Testis (tissue), 3 donors: ENCODE results near the gene KCNB1. TPM values are rescaled to one million over a fixed set of nuclear protein-coding genes. Genes with fewer than 3 reads are reported as not detected.

Experiments
- DNase-seq: peaks from one replicate; pipeline ENCODE4 v3.0.0-alpha.2; 2019
- H3K27ac ChIP-seq, 2 donors: fragments of 200-600 bp; sonication (generic); one replicate each; pipeline ENCODE4 v1.5.1; 2019
- H3K27me3 ChIP-seq: fragments of 200-600 bp; sonication (generic); one replicate; pipeline ENCODE4 v1.5.1; 2019
- H3K36me3 ChIP-seq: fragments of 200-600 bp; sonication (generic); one replicate; pipeline ENCODE4 v1.5.1; 2017; ENCODE audit warnings: low read depth; ENCODE audit errors: missing control alignments
- H3K4me1 ChIP-seq: fragments of 200-600 bp; sonication (generic); one replicate; pipeline ENCODE4 v1.5.1; 2019
- H3K4me3 ChIP-seq, 2 donors: fragments of 200-600 bp; sonication (generic); one replicate each; pipeline ENCODE4 v1.5.1; 2017 to 2019
- H3K9me3 ChIP-seq: fragments of 200-600 bp; sonication (generic); one replicate; pipeline ENCODE4 v1.5.1; 2017
- POLR2A ChIP-seq: fragments of 450-650 bp; IDR thresholded peaks from one replicate; pipeline ENCODE4 v1.6.1; 2017; ENCODE audit warnings: antibody characterized with exemption, mild to moderate bottlenecking, moderate library complexity
- WGBS, 2 donors: methylation state at CpG; one replicate each; pipeline ENCODE4 v1.1.5; 2018; 5-methylcytosine and 5-hydroxymethylcytosine counted together
- intact Hi-C: fragments of 100-400 bp; cut with DNase I; formaldehyde crosslinking; loops from one replicate; pipeline ENCODE4 v1.15.1; 2023; ENCODE audit warnings: low total_unique reads
- polyA plus RNA-seq: library from polyadenylated mRNA; stranded (reverse); fragments of 350-450 nt; fragmentation: Illumina TruSeq; extraction: RNeasy Lipid Tissue Mini Kit (QIAGEN cat#74804); gene quantifications from one replicate; pipeline ENCODE4 v1.2.3, GENCODE V29; 2014; ENCODE audit warnings: low read depth, low replicate concordance; ENCODE audit not compliant: insufficient read depth
- total RNA-seq, 2 donors: library from RNA; depleted of rRNA; stranded (reverse); fragments of >200 nt; gene quantifications; one replicate each; pipeline ENCODE4 v1.2.3, GENCODE V29; 2016
- TF ChIP-seq, protein P1 (sequence below), 3 experiments: fragments of 450-650 bp in 2 of 3; fragments of 200-600 bp in 1 of 3; sonication (generic) in 1 of 3; IDR thresholded peaks; one replicate each; pipeline ENCODE4 v1.5.1; 2016 to 2019; ENCODE audit warnings: antibody characterized with exemption in 3 of 3, mild to moderate bottlenecking in 2 of 3, moderate library complexity in 1 of 3

KCNB1 gene
- total and polyA plus RNA-seq, 3 donors from 2014 or later: 1.5 to 4.6 (median 2.3) TPM

DNA sequence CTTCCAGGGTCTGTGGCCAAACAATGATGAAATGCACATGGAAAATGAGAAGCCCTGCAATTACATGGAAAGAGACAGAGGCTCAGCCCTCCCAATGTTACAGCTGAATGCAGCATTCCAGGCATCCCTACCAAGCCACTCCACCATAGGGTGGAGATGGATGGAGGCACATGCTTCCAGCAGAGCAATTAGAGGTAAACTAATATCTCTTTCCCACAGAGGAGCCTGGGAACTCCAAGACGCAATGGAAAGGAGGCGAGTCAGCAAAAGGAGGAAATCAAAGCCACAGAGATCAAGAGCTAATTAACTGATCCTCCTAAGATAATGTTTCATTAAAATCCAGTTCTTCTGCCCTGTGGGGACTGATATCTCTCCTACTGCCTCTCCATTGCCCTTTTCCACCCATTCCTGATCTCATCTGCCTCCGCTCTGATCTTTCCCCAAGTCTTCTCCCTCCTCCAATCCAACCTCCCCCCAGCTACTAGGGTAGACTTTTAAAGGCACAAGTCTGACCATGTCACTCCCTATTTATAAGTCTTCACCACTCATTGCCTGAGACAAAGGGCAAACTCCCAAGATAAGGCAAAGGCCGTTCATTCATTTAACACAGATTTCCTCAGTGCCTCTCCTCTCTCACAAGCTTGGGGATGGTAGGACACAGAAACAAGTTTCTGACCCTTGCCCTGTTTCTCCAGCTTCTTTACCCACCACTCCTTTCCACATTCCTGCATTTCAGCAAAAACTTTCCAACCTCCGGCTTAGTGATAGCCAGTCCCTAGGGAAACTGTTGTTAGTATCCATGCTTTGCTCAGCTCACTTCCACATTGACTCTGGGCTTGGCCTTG lies 14.3 kb upstream of the KCNB1 start:
- H3K9me3 ChIP-seq: no peaks in the 10 kb centered on the region
- TF ChIP-seq POLR2A: no peak
- H3K36me3 ChIP-seq: no peaks in the 10 kb centered on the region
- intact Hi-C loops: no loop called here
- no peaks in the 10 kb centered on the region for H3K4me1 ChIP-seq
- no peak for DNase-seq
- H3K27ac ChIP-seq: no peak overlapping the region
- 80% methylated on average over 5 of the region's 5 CpGs for WGBS, 2 donors
- H3K4me3 ChIP-seq: no peak overlapping the region
- H3K27me3 ChIP-seq: no peaks in the 10 kb centered on the region

DNA sequence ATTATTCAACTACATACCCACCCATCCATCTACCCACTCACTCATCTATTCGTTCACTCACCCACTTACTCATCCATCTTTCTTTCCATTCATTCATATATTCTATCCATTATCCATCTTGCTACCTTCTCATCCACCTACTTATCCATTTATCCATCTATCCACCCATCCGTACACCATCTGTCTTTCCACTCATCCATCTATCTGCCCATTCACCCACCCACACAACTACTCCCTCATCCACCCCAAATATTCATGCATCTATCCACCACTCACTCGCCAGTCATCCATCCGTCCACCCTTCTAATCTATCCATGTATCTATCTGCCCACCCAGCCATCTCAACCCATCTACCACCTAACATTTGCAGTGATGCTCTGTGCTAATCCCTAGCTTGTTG lies 13.6 kb upstream of the KCNB1 start:
- Histone ChIP-seq H3K36me3 (no peaks in the 10 kb centered on the region), H3K9me3 (no peaks in the 10 kb centered on the region), H3K27me3 (no peaks in the 10 kb centered on the region), H3K27ac (no peak overlapping the region), H3K4me3 (no peak overlapping the region), H3K4me1 (no peaks in the 10 kb centered on the region)
- TF ChIP-seq, protein P1, sequence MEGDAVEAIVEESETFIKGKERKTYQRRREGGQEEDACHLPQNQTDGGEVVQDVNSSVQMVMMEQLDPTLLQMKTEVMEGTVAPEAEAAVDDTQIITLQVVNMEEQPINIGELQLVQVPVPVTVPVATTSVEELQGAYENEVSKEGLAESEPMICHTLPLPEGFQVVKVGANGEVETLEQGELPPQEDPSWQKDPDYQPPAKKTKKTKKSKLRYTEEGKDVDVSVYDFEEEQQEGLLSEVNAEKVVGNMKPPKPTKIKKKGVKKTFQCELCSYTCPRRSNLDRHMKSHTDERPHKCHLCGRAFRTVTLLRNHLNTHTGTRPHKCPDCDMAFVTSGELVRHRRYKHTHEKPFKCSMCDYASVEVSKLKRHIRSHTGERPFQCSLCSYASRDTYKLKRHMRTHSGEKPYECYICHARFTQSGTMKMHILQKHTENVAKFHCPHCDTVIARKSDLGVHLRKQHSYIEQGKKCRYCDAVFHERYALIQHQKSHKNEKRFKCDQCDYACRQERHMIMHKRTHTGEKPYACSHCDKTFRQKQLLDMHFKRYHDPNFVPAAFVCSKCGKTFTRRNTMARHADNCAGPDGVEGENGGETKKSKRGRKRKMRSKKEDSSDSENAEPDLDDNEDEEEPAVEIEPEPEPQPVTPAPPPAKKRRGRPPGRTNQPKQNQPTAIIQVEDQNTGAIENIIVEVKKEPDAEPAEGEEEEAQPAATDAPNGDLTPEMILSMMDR (IDR thresholded peaks at IDR 0.05): no peak
- TF ChIP-seq POLR2A: no peak
- WGBS, 2 donors: 92 to 95% methylated on average over 4 of the region's 4 CpGs
- intact Hi-C loops: no loop called here
- no peak for DNase-seq

DNA sequence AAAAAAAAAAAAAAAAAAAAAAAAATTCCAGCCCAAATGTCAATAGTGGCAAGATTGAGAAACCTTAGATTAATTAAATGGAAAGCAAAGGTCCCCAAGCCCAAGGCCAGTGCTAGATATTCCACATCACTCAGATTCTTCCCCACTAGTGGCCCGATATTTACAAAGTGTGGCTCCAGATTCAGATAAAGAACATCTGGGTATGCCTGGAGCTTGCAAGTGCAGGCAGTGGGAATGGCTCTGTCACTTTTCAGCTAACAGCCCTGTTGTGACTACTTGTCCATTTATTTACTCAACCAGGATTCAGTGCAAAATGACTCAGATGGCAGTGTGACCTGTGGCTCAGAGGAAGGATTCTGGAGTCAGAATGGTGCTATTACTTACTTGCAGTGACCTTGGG lies 8.2 kb upstream of the KCNB1 start:
- Histone ChIP-seq H3K4me3 (no peak overlapping the region), H3K4me1 (no peaks in the 10 kb centered on the region), H3K27ac (no peak overlapping the region), H3K9me3 (no peaks in the 10 kb centered on the region), H3K27me3 (no peaks in the 10 kb centered on the region), H3K36me3 (no peaks in the 10 kb centered on the region)
- DNase-seq: no peak
- intact Hi-C loops: no loop called here
- WGBS, 2 donors: 52 to 55% methylated on average over 1 of the region's 1 CpG
- TF ChIP-seq, protein P1 (IDR thresholded peaks at IDR 0.05): no peak

DNA sequence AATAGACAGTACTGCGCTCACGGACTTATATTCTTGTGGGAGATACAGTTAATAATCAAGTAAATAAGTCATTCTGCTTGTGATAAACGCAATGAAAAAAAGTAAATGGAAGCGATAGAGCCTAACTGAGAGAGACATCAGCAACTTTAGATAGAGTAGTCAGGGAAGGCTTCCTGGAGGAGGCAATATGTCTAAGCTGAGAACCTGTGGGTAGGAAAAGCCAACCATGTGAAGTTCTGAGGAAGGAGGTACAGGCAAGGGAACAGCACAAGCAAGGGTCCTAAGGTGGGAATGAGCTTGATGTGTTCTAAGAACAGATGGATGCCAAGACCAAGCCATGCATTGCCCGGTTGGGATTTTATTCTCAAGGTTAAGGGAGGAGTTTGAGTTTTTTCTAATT lies 7.2 kb upstream of the KCNB1 start:
- TF ChIP-seq POLR2A: no peak
- TF ChIP-seq, protein P1 (IDR thresholded peaks at IDR 0.05): no peak
- H3K36me3 ChIP-seq: no peaks in the 10 kb centered on the region
- intact Hi-C loops: no loop called here

DNA sequence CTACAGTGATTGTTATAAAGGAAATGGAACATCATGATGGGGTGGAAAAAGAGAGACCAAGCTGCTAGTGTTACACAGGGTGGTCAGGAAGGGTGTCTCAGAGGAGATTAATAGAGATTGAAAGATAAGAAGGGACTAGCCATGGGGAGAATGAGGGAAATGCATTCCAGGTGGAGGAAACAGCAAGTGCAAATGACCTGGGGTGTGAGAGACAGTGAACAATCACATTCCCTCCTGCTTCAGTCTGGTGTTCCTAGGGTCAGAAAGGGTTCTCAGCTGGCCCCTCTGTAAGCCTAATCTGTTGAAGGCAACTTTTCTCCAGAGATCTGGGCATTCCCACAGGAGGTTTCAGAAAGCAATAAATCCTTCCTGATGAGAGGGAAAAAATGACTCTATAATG lies 3.6 kb upstream of the KCNB1 start:
- Histone ChIP-seq H3K9me3 (no peaks in the 10 kb centered on the region), H3K27me3 (no peaks in the 10 kb centered on the region), H3K4me3 (no peak overlapping the region), H3K36me3 (no peaks in the 10 kb centered on the region), H3K27ac (no peak overlapping the region), H3K4me1 (peaks cover 11% of the 10 kb centered on the region)
- intact Hi-C loops: no loop called here
- TF ChIP-seq, protein P1 (IDR thresholded peaks at IDR 0.05): no peak
- no peak for TF ChIP-seq POLR2A
- DNase-seq: no peak

More for the DNA sequence above, 7.2 kb upstream of the KCNB1 start:
- Histone ChIP-seq H3K27ac (no peak overlapping the region), H3K27me3 (no peaks in the 10 kb centered on the region), H3K4me1 (peaks cover under 1% of the 10 kb centered on the region), H3K4me3 (no peak overlapping the region), H3K9me3 (no peaks in the 10 kb centered on the region)
- DNase-seq: no peak
- WGBS, 2 donors: 85 to 86% methylated on average over 5 of the region's 5 CpGs
